ENCODE measurements around the gene HRH4.

The HRH4 gene

DNA sequence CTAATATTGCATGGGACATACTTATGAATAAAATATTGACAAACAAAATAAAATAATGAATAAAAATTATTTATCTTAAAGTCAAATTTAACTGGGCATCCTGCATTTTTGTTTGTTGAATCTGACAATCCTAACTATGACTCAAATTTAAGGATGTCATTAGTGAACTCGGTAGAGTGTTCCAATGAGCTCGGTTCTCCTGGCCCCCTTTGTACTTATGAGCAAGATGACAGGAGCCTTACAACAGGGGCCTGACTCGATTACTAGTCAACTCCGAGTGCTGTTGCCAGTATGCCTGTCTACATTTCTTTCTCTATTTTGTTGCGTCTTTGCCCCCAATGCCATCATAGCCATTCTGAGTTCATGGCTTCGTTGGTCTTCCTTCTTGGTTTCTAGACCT lies 40.3 kb downstream of the HRH4 start:
- in situ Hi-C loops (cut with HindIII; ENCODE audit: low sequenced_read_pairs) = no loop called here

DNA sequence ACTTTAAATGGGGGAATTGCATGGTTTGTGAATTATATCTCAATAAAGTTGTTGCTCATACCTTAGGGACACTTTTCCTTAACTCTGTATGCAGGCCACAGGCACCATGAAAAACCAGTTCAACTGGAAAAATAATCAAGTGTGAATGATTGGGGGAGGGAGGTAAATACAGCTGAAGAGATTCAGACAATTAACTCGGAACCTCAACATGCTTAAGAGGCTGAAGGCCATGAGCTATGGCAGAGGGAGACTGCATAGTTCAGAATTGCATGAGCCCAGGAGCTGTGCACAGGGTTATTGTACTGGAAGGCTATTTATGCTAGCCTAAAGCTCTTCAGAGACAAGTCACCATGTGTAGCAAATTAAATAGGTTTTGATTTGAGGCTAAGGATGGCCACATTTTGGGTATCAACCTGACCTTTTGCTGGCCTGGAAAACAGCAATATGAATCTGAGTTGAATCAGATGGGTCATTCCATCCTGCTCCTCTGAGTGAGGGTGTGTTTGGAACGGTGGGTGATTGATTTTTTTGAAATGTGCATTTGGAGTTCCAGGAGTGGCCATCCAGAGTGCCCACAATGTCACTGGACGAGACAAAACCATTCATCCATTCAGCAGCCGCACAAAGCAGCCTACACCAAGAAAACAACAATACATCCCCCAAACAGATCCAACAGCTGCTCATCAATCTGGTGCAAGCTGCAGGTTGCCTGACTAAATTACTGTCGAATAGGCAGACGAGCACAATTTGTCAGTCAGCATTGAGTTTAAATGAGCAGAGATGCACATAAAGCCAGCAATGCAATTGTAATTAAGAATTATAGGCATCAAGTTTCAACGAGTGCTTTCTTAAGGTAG lies 42.5 kb downstream of the HRH4 start:
- in situ Hi-C loops (cut with HindIII; ENCODE audit: low sequenced_read_pairs) = no loop called here

DNA sequence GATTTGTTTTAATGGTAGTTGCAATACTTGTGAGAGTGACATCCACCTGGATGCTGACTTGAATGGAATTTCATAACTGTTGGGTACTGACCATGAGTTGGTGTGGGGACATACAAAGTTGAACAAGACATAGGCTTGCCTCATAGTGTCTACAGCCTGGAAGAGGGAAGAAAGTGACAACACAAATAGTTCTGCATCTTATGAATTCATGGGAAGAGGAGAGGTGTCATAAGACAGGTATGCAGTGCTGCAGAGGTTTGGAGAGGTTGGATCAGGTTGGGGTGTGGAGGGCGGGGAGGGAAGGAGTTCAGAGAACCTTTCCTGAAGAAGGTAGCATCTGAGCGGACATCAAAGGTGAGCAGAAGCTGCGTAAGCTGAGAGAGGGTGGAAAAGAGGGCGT lies 44.0 kb downstream of the HRH4 start:
- in situ Hi-C loops (cut with HindIII; ENCODE audit: low sequenced_read_pairs) = no loop called here

DNA sequence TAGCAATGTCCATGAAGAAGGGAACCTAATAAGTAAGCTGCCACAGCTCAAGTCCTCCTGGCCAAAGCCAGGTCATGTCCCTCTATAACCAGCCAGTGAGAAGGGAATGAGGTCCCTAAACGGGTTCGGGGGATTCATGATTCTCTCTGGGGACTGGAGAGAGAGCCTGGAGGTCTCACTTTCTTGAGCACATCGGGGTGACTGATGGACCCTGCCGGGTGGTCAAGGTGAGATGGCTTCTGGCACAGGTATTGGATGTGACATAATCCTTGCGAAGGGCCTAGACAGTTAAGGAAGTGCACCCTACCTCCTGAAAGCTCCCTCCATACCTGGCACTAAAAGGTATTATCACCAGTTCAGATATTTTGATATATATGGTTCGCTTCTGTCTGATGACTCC lies 45.7 kb downstream of the HRH4 start:
- in situ Hi-C loops (cut with HindIII; ENCODE audit: low sequenced_read_pairs) = no loop called here

DNA sequence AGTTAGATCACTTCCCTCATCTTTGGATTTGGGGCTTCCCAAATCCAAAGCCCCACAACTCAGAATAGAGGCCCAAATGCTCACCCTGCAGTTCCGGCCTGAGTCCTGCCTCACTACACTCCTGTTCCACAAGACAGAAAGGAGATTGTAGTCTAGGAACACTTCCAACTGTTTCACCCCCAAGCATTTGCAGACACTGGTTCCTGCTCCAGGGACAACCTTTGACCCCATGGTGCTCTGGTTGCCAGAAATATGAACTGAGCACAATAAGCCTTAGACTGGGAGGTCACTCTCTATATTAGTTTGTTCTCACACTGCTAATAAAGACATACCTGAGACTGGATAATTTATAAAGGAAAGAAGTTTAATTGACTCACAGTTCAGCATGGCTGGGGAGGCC lies 49.0 kb downstream of the HRH4 start:
- in situ Hi-C loops (cut with HindIII; ENCODE audit: low sequenced_read_pairs) = no loop called here

DNA sequence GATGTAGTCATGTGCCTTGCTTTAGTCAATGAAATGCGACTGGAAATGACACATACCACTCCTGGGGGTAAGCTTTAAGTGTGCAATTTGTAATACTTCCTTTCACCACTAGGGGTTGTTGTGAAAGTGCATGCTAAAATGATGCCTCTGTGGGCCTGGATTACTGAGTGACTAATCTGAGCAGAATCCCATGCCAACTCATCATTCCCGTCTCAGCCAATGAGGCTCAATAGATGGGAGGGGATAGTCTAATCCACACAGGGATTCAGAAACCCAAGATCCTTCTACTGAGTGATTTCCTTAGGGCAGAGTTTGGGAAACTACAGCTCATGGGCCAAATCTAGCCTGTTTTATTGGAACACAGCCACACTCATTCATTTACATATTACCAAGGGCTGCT lies 54.0 kb downstream of the HRH4 start:
- in situ Hi-C loops (cut with HindIII; ENCODE audit: low sequenced_read_pairs) = no loop called here

DNA sequence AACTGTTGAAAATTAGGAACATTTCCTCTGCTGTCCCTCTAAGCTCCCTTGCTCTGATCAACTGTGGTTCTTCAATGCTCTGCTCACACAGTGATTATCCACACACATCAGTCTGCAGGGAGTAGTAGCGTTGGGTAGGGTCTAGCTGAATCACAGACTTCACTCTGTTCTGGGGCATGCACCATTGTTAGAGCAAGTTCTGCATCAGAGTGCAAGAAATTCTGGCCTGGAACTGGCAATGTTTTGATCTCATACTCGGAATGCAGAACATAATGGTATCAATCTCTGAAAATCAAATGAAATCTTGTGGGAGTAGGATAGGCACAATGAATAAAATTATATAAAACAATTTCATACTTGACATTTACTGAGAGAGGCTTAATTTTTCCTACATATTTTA lies 55.3 kb downstream of the HRH4 start:
- in situ Hi-C loops (cut with HindIII; ENCODE audit: low sequenced_read_pairs) = loop anchor here (5.0 kb wide), 1 partner anchor 33 kb away; no protein-coding TSS in a partner anchor

DNA sequence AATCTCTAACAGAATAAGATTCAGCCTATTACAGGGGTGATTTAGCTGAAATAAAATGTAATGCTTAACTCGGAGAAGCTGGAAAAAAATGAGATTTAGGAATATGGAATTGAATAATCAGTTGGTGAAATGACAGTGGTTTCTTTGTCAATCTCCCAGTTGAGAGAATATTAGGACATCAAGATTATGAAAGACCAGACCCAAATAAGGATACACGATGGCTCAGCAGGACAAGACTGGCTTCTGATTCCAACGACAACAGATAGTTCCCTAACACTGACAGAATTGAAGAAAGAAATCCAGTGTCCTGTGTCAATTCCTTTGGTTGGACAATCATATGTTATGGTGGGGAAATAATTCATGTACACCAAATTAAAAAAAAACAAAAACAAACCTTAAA lies 55.8 kb downstream of the HRH4 start:
- in situ Hi-C loops (cut with HindIII; ENCODE audit: low sequenced_read_pairs) = loop anchor here (5.0 kb wide), 1 partner anchor 34 kb away; no protein-coding TSS in a partner anchor

DNA sequence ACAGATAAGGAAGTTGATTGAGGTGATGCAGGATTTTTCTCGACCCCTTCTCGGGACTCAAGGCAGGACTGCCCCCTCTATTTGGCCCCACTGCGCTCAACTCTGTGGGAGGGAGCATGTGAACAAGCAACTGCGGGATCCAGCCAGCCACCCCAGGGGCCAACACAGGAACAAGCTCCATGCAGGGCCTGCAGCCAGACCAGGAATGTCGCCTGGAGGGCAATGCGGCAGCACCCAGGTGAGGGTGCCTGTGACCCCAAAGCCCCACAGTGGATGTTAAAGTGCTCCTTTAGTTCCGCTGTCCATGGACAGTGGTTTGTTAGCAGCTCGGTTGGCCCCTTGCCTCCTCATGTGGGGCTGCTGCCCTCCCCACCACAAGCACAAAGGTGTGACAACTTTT lies 57.1 kb downstream of the HRH4 start:
- in situ Hi-C loops (cut with HindIII; ENCODE audit: low sequenced_read_pairs) = loop anchor here (5.0 kb wide), 1 partner anchor 35 kb away; no protein-coding TSS in a partner anchor

DNA sequence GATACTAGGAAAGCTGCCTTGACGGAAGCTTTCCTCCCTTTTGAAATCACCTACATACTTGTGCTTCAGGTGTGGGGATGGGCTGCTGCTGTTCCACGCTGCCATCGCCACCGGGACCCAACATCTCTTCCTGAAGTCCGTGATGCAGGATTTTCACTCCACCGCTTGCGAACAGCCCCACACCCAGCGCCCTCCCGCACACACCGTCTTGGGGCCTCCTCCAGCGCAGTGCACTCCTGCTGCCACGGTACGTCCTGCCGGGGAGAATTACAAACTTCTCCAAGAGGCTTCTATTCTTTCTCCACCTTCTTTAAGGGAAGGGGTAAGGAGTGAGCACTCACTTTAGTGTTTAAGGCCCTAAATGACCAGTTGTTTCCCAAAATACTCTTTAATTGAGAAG lies 58.2 kb downstream of the HRH4 start:
- in situ Hi-C loops (cut with HindIII; ENCODE audit: low sequenced_read_pairs) = loop anchor here (5.0 kb wide), 1 partner anchor 36 kb away; no protein-coding TSS in a partner anchor

Data from endothelial cell of hepatic sinusoid (primary cell).